Measurements from ENCODE around the gene NOX3. TPM values are rescaled to one million over a fixed set of nuclear protein-coding genes. Genes with fewer than 3 reads are reported as not detected.

The NOX3 gene
- total and polyA plus RNA-seq, 10 of the 15 experiments (the other 5 are each of a cell fraction or from before 2014, with no cell fraction given), result not detected

DNA sequence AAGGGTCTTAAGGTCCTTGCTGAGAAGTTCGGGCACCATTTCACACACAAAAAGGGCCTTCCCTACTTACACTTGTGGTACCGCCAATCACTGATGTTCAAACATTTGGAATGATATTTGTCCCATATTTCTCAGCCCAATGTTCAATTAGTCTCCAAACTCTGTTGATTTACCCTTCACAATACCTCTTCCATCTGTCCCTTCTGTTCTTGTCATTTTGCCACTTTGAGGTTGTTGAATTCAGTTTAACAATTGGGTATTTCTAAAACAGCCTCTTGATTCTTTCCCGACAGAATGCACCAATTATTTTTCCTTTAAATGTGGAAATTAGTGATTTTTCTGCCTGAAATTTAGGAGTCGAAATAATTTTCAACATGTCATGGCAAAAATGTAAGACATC lies 46.2 kb downstream of the NOX3 start (continued):
- TF ChIP-seq KDM1A (IDR thresholded peaks at IDR 0.05; ENCODE audit: borderline replicate concordance) (no peak), JUND (IDR thresholded peaks at IDR 0.05; ENCODE audit: low read depth, low read length) (no peak), POU2F2 (IDR thresholded peaks at IDR 0.05; ENCODE audit: borderline replicate concordance, low read depth, low read length) (no peak), RB1 (IDR thresholded peaks at IDR 0.05; ENCODE audit: borderline replicate concordance) (no peak), ASH2L (IDR thresholded peaks at IDR 0.05; ENCODE audit: borderline replicate concordance, low read depth) (no peak), NR2C2 (IDR thresholded peaks at IDR 0.05; ENCODE audit: borderline replicate concordance, control insufficient read depth, insufficient read length, low read depth) (no peak), BMI1 (IDR thresholded peaks at IDR 0.05; ENCODE audit: borderline replicate concordance) (no peak), EP300 (IDR thresholded peaks at IDR 0.05; ENCODE audit: borderline replicate concordance in 1 of 2, control insufficient read depth in 1 of 2, low read depth in 2 of 2, low read length in 2 of 2) (no peak), BCL11A (IDR thresholded peaks at IDR 0.05; ENCODE audit: low read depth, low read length) (no peak), NRF1 (conservative IDR thresholded peaks at IDR 0.05; ENCODE audit: low read depth, low read length) (no peak), STAT1 (conservative IDR thresholded peaks at IDR 0.05) (no peak)
- TF ChIP-seq, protein P1, sequence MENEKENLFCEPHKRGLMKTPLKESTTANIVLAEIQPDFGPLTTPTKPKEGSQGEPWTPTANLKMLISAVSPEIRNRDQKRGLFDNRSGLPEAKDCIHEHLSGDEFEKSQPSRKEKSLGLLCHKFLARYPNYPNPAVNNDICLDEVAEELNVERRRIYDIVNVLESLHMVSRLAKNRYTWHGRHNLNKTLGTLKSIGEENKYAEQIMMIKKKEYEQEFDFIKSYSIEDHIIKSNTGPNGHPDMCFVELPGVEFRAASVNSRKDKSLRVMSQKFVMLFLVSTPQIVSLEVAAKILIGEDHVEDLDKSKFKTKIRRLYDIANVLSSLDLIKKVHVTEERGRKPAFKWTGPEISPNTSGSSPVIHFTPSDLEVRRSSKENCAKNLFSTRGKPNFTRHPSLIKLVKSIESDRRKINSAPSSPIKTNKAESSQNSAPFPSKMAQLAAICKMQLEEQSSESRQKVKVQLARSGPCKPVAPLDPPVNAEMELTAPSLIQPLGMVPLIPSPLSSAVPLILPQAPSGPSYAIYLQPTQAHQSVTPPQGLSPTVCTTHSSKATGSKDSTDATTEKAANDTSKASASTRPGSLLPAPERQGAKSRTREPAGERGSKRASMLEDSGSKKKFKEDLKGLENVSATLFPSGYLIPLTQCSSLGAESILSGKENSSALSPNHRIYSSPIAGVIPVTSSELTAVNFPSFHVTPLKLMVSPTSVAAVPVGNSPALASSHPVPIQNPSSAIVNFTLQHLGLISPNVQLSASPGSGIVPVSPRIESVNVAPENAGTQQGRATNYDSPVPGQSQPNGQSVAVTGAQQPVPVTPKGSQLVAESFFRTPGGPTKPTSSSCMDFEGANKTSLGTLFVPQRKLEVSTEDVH (IDR thresholded peaks at IDR 0.05; ENCODE audit: low read depth, partially characterized antibody), result no peak
- TF ChIP-seq, protein P2, sequence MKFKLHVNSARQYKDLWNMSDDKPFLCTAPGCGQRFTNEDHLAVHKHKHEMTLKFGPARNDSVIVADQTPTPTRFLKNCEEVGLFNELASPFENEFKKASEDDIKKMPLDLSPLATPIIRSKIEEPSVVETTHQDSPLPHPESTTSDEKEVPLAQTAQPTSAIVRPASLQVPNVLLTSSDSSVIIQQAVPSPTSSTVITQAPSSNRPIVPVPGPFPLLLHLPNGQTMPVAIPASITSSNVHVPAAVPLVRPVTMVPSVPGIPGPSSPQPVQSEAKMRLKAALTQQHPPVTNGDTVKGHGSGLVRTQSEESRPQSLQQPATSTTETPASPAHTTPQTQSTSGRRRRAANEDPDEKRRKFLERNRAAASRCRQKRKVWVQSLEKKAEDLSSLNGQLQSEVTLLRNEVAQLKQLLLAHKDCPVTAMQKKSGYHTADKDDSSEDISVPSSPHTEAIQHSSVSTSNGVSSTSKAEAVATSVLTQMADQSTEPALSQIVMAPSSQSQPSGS (IDR thresholded peaks at IDR 0.05; ENCODE audit: low read length), result no peak
